GM10266 (cell line): ENCODE data around the gene KCTD17.

Source experiments
- DNase-seq: peaks from one replicate; pipeline ENCODE4 v3.0.0; 2012; ENCODE audit errors: extremely low spot score
- TF ChIP-seq, protein P1 (sequence below): IDR thresholded peaks from 2 replicates; pipeline ENCODE4 v1.5.1; 2012; ENCODE audit warnings: mild to moderate bottlenecking, low read depth; ENCODE audit not compliant: control insufficient read depth, insufficient read depth; ENCODE audit errors: missing control alignments

KCTD17 gene

DNA sequence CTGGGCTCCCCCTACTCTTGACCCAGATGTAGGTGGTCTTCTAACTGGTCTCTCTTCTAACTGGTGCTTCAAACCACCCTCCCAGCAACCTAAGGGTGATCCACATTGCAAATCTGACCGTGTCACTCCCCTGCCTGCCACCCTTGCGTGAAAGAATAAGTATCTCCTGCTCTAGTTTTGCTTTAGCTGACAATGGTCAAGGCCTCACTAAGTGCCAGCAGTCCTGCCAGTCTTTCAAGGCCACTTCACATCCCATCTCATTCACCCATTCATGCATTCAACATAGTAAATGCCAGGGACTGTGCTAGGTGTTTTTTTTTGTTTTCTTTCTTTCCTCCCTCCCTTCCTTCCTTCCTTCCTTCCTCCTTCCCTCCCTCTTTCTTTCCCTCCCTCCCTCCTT lies 2.3 kb upstream of the KCTD17 start:
- TF ChIP-seq, protein P1, sequence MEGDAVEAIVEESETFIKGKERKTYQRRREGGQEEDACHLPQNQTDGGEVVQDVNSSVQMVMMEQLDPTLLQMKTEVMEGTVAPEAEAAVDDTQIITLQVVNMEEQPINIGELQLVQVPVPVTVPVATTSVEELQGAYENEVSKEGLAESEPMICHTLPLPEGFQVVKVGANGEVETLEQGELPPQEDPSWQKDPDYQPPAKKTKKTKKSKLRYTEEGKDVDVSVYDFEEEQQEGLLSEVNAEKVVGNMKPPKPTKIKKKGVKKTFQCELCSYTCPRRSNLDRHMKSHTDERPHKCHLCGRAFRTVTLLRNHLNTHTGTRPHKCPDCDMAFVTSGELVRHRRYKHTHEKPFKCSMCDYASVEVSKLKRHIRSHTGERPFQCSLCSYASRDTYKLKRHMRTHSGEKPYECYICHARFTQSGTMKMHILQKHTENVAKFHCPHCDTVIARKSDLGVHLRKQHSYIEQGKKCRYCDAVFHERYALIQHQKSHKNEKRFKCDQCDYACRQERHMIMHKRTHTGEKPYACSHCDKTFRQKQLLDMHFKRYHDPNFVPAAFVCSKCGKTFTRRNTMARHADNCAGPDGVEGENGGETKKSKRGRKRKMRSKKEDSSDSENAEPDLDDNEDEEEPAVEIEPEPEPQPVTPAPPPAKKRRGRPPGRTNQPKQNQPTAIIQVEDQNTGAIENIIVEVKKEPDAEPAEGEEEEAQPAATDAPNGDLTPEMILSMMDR = no peak
- DNase-seq = no peak

DNA sequence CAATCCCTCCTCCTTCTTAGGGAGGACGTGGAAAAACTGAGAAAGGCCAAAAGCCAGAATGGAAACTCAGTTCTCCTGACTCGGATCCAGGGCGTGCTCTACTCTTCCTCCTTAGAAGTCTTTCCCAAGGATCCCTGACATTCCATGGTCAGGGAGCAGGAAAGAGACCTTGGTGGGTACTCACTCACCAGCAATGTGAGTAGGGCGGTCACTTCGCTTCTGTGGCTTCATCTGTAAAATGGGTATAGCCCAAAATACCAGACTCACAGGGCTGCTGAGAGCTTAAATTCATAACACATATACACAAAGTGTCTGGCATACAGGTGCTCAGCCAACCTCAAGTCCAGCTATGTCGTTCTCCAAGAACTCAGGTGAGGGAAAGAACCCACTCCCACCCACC lies 629 bp upstream of the KCTD17 start:
- TF ChIP-seq, protein P1 = no peak
- DNase-seq = no peak

DNA sequence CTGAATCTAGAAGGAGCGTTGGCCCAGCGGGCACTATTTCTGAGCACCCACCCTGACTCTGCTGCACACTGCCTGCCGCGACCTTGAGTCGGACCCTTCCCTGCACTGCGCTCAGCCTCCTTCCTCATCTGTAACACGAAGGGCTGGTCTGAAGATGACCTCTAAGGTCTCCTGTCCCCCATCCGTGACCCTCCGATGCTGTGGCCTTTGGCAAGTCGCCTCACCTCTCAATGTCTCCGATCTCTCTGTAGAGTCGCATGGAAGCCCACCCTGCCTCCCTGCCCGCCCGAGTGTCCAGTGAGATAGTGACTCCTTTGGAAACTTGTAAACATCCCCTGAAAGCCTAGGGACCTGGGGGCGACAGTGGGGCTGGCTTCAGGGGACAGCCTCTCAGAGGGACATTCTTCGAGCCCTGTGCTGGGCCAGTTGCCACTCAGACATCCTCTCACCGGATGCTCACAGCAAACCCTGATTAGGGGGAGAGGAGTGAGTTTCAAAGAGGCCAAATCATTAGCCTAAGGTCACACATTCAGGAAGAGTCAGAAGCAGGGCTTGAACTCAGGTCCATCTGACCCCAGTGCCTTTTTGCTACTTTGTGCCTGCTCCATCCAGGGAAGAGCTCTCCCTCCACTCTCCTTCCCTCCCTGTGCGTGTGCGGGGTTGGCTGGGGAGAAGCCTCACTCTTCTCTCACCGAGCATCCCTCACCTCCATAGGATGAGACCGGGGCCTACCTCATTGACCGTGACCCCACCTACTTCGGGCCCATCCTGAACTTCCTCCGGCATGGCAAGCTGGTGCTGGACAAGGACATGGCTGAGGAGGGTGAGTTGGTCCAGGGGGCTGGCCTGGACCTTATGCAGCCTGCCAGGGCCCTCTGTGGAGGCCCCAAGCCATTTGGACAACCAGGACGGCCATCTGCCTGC lies 1.1 kb downstream of the KCTD17 start:
- no peak for DNase-seq
- TF ChIP-seq, protein P1 = no peak

DNA sequence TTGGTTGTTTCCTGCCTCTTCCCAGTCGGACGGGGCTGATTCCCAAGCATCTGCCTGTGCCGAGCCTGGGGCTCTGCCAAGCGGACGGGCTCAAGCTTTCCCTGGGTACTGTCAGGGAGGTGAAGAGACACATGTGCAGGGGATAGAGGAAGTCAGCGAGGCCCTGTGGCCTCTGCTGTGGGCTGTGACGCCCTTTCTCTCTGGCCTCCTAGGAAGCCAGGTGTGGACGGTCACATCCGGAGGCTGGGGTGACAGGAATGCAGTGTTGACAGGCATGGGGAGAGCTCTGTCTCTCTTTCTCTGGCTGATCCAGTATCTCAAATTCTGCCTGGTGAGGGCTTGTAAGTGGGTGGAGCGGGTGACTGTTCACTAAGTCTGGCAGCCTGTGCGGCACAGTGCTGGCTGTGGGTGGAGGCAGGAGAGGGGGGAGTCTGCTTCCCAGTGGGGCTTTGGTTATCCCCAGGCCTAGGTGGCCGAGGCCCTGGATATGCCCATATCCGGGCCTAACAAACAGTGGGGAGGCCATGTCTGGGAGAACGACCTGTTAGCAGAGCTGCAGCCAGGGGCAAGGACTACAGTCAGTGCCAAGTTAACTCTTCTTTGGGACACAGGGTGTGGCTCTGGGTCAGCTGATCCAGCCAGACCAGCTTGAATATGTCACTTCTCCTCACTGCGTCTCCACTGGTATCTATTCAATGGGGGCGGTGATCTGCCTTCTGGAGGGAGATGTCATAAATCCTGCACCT lies 1.9 kb downstream of the KCTD17 start:
- TF ChIP-seq, protein P1 = no peak
- DNase-seq = no peak

DNA sequence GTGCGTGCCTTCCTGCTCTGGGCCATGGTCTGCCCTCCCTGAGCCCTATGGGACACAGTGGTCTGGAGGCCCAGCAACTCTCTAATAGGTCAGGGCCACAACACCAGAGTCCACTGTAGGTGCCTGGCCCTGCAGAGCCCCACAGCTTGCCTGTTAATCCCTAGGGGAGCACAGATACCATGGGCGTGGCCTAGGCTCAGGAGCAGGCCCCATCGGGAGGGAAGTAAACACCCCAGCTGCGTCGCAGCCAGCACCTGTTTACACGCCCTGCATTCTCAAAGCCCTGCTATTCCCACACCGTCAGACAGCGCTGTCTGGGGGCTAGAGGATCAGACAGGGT lies 2.5 kb downstream of the KCTD17 start:
- no peak for DNase-seq
- TF ChIP-seq, protein P1 = no peak

DNA sequence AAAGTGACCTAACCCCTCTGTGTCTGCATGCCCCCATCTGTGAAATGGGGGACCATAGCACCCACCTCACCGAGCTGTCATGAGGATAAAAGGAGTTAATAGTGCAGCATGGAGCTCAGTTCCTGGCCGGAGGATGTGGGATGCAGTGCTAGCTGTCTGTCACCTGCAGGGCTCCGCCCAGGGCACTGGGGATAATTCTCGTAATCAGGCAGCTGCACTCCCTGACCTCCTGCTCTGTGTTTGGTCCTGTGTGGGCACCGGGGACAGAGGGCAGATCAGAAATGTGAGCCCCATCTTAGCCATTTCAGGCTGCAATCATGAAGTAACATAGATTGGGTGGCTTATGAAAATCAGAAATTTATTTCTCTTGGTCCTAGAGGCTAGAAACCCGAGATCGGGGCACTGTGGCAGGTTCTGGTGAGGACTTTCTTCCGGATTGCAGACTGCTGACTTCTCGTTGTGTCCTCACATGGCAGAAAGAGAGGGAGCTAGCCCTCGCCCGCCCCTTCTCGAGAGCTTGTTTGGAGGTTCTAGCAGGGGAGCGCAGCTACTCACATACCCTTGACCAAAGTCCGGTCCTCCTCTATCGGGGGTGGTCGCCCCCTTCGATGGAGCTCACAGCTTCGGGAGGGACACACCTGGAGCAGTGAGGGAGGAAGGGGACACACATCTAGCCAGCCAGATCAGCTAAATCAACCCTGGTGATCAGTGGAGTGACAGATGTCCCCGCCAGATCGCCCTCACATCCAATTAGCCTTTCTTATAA lies 3.2 kb downstream of the KCTD17 start:
- no peak for DNase-seq
- TF ChIP-seq, protein P1 = no peak

DNA sequence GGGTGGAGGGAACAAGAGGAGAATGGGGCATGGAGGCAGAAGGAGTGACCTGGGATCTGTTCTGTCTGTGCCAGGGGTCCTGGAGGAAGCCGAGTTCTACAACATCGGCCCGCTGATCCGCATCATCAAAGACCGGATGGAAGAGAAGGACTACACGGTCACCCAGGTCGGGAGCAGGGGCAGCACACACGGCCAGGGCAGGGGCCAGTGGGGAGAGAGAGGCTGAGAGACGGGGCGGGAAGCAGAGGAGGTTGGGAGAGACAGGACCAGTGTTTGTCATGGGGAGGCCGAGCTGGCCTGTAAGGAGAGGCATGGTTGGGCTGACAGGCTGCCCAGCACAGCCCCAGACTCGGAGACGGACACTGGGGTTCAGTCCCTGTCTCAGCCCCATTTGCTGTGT lies 4.7 kb downstream of the KCTD17 start:
- no peak for DNase-seq
- TF ChIP-seq, protein P1 = no peak
